Suprapubic skin (tissue), 4 donors: ENCODE data around the gene PXYLP1. TPM values are rescaled to one million over a fixed set of nuclear protein-coding genes. Genes with fewer than 3 reads are reported as not detected.

Experiments
- DNase-seq, 2 donors: peaks; one replicate each; pipeline ENCODE4 v3.0.0-alpha.2; 2019; ENCODE audit warnings: low spot score in 2 of 2
- H3K27ac ChIP-seq: fragments of 200-600 bp; sonication (generic); one replicate; pipeline ENCODE4 v1.5.1; 2019
- H3K27me3 ChIP-seq: fragments of 200-600 bp; sonication (generic); one replicate; pipeline ENCODE4 v1.5.1; 2019
- H3K36me3 ChIP-seq: fragments of 200-600 bp; sonication (generic); one replicate; pipeline ENCODE4 v1.5.1; 2019
- H3K4me1 ChIP-seq: fragments of 200-600 bp; sonication (generic); one replicate; pipeline ENCODE4 v1.5.1; 2019
- H3K4me3 ChIP-seq: fragments of 200-600 bp; sonication (generic); one replicate; pipeline ENCODE4 v1.5.1; 2019; ENCODE audit warnings: mild to moderate bottlenecking
- H3K9me3 ChIP-seq: fragments of 200-600 bp; sonication (generic); one replicate; pipeline ENCODE4 v1.5.1; 2019
- EP300 ChIP-seq: sonication (generic); formaldehyde crosslinking; IDR thresholded peaks from one replicate; pipeline ENCODE4 v1.6.1; 2017; ENCODE audit warnings: antibody characterized with exemption
- POLR2A ChIP-seq, 2 donors: fragments of 450-650 bp; IDR thresholded peaks; one replicate each; pipeline ENCODE4 v1.6.1; 2017; ENCODE audit warnings: antibody characterized with exemption in 2 of 2, mild to moderate bottlenecking in 2 of 2, moderate library complexity in 2 of 2
- POLR2AphosphoS5 ChIP-seq, 3 donors: sonication (generic); formaldehyde crosslinking; IDR thresholded peaks; one replicate each; pipeline ENCODE4 v1.6.1; 2017; ENCODE audit warnings: antibody characterized with exemption in 3 of 3
- WGBS: methylation state at CpG from one replicate; pipeline ENCODE4 v1.1.5; 2018; 5-methylcytosine and 5-hydroxymethylcytosine counted together
- total RNA-seq, 4 donors: library from RNA; depleted of rRNA; stranded (reverse); fragments of >200 nt; gene quantifications; one replicate each; pipeline ENCODE4 v1.1.0, GENCODE V29; 2016
- TF ChIP-seq, protein P1 (sequence below), 2 donors: fragments of 200-600 bp in 1 of 2; fragments of 450-650 bp in 1 of 2; sonication (generic) in 1 of 2; IDR thresholded peaks; one replicate each; pipeline ENCODE4 v1.5.1; 2016 to 2019; ENCODE audit warnings: antibody characterized with exemption in 2 of 2, mild to moderate bottlenecking in 1 of 2, moderate library complexity in 1 of 2

The PXYLP1 gene
- total RNA-seq, 4 donors from 2014 or later = 6.7 to 11.8 (median 9.5) TPM

DNA sequence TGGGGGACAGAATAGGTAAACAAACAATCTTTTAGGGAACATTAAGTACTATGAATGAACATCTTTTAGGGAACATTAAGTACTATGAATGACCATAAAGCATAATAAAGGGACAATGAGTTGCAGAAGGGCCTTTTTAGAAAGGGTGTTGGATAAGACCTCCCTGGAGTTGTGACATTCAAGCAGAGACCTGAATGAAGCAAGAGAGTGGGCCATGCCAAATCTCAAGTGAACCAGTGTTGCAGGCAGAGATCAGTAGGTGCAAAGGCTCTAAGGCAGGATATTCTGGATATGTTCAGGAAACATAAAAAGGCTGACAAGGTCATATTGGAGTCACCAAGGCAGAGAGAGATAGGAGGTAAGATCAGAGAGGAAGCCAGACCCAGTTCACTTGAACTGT is 107.3 kb downstream of the PXYLP1 start:
- Histone ChIP-seq H3K36me3 (no peaks in the 10 kb centered on the region), H3K9me3 (no peaks in the 10 kb centered on the region), H3K4me1 (no peaks in the 10 kb centered on the region), H3K4me3 (no peak overlapping the region), H3K27ac (no peak overlapping the region), H3K27me3 (no peaks in the 10 kb centered on the region)
- TF ChIP-seq EP300 (no peak), POLR2AphosphoS5 (IDR thresholded peaks at IDR 0.05) (no peak), POLR2A (IDR thresholded peaks at IDR 0.05) (no peak)
- TF ChIP-seq, protein P1, sequence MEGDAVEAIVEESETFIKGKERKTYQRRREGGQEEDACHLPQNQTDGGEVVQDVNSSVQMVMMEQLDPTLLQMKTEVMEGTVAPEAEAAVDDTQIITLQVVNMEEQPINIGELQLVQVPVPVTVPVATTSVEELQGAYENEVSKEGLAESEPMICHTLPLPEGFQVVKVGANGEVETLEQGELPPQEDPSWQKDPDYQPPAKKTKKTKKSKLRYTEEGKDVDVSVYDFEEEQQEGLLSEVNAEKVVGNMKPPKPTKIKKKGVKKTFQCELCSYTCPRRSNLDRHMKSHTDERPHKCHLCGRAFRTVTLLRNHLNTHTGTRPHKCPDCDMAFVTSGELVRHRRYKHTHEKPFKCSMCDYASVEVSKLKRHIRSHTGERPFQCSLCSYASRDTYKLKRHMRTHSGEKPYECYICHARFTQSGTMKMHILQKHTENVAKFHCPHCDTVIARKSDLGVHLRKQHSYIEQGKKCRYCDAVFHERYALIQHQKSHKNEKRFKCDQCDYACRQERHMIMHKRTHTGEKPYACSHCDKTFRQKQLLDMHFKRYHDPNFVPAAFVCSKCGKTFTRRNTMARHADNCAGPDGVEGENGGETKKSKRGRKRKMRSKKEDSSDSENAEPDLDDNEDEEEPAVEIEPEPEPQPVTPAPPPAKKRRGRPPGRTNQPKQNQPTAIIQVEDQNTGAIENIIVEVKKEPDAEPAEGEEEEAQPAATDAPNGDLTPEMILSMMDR (IDR thresholded peaks at IDR 0.05) = no peak
- no peak for DNase-seq

DNA sequence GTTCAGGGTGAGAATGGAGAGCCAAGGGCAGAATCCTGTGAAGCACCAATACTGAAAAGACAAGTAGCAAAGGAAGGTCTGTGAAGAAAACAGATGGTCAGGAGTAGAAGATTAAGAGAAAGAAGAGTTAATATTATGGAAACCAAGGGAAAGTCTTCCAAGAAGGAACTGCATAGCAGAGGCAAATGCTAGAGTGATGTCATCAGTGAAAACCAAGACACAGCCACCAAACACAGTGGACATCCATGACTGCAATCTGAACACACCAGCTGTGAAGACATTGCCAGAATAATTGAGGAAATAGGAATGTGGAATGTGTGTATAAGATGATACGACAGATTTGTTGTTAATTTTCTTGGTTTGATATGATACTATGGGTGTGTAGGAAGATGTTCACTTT is 109.9 kb downstream of the PXYLP1 start:
- 87% methylated on average over 1 of the region's 1 CpG for WGBS
- Histone ChIP-seq H3K4me1 (no peaks in the 10 kb centered on the region), H3K36me3 (no peaks in the 10 kb centered on the region), H3K4me3 (no peak overlapping the region), H3K27me3 (no peaks in the 10 kb centered on the region), H3K9me3 (no peaks in the 10 kb centered on the region), H3K27ac (no peak overlapping the region)
- no peak for TF ChIP-seq POLR2A (IDR thresholded peaks at IDR 0.05)
- no peak for TF ChIP-seq POLR2AphosphoS5 (IDR thresholded peaks at IDR 0.05)
- TF ChIP-seq, protein P1 (IDR thresholded peaks at IDR 0.05) = no peak
- TF ChIP-seq EP300 = no peak
- no peak for DNase-seq

DNA sequence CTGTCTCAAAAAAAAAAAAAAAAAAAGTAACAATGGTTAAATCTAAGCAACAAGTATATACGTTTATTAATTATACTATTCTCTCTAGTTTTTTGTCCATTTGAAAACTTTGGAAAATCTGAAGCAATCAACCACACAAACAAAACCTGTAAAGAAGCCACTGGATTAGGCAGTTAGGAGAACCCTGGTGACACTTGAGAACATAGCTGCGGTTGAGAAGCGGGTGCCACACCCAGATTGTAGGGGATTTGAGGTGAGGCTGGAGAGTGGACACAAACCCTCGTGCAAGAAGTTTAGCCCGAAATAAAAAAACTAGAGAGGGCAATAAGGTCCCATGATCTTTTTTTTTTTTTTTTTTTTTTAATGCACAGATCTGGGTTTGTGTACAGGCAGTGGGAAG is 110.8 kb downstream of the PXYLP1 start:
- H3K9me3 ChIP-seq = no peaks in the 10 kb centered on the region
- WGBS = 84% methylated on average over 5 of the region's 5 CpGs
- H3K27ac ChIP-seq = no peak overlapping the region
- no peaks in the 10 kb centered on the region for H3K36me3 ChIP-seq
- TF ChIP-seq POLR2AphosphoS5 (IDR thresholded peaks at IDR 0.05) (no peak), POLR2A (IDR thresholded peaks at IDR 0.05) (no peak), EP300 (no peak)
- TF ChIP-seq, protein P1 (IDR thresholded peaks at IDR 0.05) = no peak
- DNase-seq = no peak
- H3K27me3 ChIP-seq = no peaks in the 10 kb centered on the region
- no peak overlapping the region for H3K4me3 ChIP-seq
- H3K4me1 ChIP-seq = no peaks in the 10 kb centered on the region

DNA sequence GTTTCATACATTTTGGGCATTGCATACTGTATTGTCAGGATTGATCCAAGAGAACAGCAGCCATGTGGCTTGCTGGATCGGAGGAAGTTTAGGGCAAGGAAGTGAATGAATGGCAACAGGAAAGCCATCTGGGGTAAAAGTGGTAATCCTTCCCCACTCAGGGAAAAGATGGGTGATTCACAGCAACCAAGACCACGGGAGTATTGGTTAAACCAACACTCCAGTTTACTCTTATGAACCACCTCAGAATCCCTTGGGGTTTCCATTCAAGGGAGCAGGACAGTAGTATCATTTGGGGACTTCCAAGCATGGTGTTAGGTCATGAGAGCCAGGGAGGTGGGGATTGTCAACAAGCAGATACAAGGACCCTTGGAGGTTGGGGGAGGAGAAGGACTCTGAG is 111.5 kb downstream of the PXYLP1 start:
- no peak for TF ChIP-seq POLR2AphosphoS5 (IDR thresholded peaks at IDR 0.05)
- TF ChIP-seq POLR2A (IDR thresholded peaks at IDR 0.05) = no peak
- TF ChIP-seq, protein P1 (IDR thresholded peaks at IDR 0.05) = no peak
- no peak for TF ChIP-seq EP300
- no peak for DNase-seq

DNA sequence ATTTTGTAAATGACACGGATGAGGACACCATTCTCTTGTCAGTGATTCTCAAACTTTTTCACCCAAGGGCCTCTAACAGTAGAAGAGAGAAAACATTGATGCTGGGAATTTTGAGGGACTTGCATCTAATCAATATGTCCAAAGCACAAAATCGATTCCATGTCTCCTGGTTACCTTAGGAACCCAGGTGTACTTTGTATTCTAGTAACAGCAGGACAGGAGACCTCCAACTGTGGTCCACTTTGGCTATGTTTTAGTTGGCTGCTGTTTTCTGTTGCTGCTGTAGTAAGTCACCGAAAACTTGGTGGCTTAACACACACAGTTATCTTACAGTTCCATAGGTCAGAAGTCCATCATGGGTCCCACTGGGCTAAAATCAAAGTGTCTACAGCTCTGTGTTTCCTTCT is 112.2 kb downstream of the PXYLP1 start:
- H3K27me3 ChIP-seq = no peaks in the 10 kb centered on the region
- H3K36me3 ChIP-seq = no peaks in the 10 kb centered on the region
- no peak for TF ChIP-seq POLR2AphosphoS5 (IDR thresholded peaks at IDR 0.05)
- no peak for TF ChIP-seq EP300
- TF ChIP-seq, protein P1 (IDR thresholded peaks at IDR 0.05) = no peak
- TF ChIP-seq POLR2A (IDR thresholded peaks at IDR 0.05) = no peak
- no peaks in the 10 kb centered on the region for H3K9me3 ChIP-seq
- H3K27ac ChIP-seq = no peak overlapping the region
- WGBS = 80% methylated on average over 3 of the region's 3 CpGs
- no peak overlapping the region for H3K4me3 ChIP-seq
- no peak for DNase-seq
- H3K4me1 ChIP-seq = no peaks in the 10 kb centered on the region

More for the DNA sequence above, 111.5 kb downstream of the PXYLP1 start:
- no peaks in the 10 kb centered on the region for H3K4me1 ChIP-seq
- H3K27me3 ChIP-seq = no peaks in the 10 kb centered on the region
- 80% methylated on average over 2 of the region's 2 CpGs for WGBS
- no peak overlapping the region for H3K27ac ChIP-seq
- H3K36me3 ChIP-seq = no peaks in the 10 kb centered on the region
- no peaks in the 10 kb centered on the region for H3K9me3 ChIP-seq
- no peak overlapping the region for H3K4me3 ChIP-seq

Other genes with a start within 250 kb of the PXYLP1 start
- gene SPSB4, start 180.5 kb upstream of the PXYLP1 start, total RNA-seq = under 1 TPM in 2 of 4 donors, not detected in 2; 0.51 to 0.81 TPM
- 100 to 1,000 TPM in 1 of 4 donors, 10 to 100 TPM in 3; 65.8 to 101 (median 85.9) TPM for gene ZBTB38, start 136.7 kb downstream of the PXYLP1 start, total RNA-seq